Measurements from ENCODE around the gene MRPL11.

DNA sequence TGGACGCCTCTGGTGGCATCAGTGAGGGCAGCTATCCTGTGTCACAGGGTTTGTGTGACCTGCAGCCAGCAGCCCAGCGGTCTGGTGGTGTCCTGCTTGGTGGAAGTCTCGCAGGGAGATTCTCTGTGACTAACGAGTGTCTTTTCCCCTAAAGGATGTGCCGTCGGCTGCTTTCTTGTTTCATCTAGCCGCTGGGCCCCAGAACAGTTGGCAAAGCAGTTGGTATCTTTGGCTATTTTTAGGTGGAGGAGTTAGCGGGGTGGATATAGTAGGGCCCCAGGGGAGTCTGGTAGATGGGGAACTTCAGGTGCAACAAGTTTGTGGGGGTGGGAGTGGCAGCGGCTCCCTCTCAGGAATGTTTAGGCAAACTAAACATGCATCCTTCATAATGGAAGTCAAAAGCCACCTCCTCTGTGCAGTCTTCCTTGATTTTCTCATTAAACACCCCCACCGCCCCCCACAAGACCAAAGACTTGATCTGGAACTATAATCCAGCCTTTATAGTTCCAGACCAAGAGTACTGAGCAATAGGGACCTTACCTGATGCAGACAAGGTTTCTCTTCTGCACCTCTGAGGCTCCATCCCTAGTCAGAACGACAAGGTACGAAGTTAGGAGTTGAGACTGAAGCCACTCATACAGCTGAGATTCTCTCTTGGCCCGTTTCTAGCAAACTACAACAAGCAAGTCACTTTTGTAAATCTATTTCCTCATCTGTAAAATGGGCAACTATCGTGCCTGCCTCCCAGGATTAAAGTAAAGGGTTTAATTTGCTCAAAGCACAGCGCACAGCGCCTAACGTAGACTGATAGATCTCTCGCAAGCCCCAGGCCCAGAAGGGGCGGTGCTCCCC is 27.0 kb upstream of the MRPL11 start:
- TF ChIP-seq, protein P1, sequence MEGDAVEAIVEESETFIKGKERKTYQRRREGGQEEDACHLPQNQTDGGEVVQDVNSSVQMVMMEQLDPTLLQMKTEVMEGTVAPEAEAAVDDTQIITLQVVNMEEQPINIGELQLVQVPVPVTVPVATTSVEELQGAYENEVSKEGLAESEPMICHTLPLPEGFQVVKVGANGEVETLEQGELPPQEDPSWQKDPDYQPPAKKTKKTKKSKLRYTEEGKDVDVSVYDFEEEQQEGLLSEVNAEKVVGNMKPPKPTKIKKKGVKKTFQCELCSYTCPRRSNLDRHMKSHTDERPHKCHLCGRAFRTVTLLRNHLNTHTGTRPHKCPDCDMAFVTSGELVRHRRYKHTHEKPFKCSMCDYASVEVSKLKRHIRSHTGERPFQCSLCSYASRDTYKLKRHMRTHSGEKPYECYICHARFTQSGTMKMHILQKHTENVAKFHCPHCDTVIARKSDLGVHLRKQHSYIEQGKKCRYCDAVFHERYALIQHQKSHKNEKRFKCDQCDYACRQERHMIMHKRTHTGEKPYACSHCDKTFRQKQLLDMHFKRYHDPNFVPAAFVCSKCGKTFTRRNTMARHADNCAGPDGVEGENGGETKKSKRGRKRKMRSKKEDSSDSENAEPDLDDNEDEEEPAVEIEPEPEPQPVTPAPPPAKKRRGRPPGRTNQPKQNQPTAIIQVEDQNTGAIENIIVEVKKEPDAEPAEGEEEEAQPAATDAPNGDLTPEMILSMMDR (IDR thresholded peaks at IDR 0.05): no peak
- TF ChIP-seq EP300 (IDR thresholded peaks at IDR 0.05) (no peak), POLR2A (IDR thresholded peaks at IDR 0.05) (no peak)
